ENCODE measurements around the gene NFKBIZ.

The NFKBIZ gene, protein sequence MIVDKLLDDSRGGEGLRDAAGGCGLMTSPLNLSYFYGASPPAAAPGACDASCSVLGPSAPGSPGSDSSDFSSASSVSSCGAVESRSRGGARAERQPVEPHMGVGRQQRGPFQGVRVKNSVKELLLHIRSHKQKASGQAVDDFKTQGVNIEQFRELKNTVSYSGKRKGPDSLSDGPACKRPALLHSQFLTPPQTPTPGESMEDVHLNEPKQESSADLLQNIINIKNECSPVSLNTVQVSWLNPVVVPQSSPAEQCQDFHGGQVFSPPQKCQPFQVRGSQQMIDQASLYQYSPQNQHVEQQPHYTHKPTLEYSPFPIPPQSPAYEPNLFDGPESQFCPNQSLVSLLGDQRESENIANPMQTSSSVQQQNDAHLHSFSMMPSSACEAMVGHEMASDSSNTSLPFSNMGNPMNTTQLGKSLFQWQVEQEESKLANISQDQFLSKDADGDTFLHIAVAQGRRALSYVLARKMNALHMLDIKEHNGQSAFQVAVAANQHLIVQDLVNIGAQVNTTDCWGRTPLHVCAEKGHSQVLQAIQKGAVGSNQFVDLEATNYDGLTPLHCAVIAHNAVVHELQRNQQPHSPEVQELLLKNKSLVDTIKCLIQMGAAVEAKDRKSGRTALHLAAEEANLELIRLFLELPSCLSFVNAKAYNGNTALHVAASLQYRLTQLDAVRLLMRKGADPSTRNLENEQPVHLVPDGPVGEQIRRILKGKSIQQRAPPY

DNA sequence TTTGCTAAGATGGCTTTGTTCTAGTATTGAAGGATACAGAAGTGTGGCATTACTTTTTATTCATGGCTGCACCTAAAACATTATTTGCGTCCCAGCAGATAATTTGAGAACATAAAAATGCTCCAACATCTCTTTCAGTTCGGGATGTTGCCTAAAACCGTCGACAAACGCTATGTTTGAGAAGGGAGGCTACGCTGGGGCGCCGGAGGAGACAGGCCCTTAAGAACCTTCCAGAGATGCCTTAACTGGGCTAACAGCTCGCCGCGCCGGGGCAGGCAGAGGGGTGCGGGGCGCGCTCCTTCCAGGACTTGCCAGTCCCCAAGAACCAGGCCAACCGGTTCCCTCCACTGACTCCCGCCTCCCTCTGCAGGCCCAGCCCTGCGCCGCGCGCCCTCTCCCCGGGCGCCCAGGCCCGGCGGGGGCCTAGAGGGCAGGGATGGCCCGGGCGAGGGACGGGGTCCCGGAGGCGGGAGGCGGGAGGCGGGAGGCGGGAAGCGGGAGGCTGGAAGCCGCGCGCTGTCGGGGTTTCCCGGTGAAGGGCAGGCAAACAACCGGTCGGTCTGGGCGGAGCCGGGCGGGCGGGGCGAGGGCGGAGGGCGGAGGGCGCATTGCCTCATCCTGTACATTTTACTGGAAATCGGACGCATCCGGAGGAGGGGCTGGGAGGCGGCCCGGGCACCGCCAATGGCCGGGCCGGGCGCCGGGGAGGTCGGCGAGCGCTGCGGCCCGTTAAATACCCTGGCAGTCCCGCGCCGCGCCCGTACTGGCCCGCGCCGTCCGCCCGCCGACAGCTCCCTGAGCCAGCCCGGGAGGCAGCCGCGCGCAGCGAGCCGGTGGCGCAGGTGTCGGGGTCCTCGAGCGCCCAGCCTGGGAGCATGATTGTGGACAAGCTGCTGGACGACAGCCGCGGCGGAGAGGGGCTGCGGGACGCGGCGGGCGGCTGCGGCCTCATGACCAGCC is at the start of gene NFKBIZ:
Gene NFKBIZ (plus strand): TSS at position 761 of the 960 bp plus-strand sequence. CDS start 115 bp downstream, at position 876.
- peak; percentile 97 for DNase-seq (ENCODE audit: low read depth)
- peak within 1 kb of the TSS; percentile 87 for H3K4me3 ChIP-seq (ENCODE audit: low read depth, low read length)
- no peak for TF ChIP-seq CTCF (conservative IDR thresholded peaks at IDR 0.05; ENCODE audit: low read depth, low read length)

DNA sequence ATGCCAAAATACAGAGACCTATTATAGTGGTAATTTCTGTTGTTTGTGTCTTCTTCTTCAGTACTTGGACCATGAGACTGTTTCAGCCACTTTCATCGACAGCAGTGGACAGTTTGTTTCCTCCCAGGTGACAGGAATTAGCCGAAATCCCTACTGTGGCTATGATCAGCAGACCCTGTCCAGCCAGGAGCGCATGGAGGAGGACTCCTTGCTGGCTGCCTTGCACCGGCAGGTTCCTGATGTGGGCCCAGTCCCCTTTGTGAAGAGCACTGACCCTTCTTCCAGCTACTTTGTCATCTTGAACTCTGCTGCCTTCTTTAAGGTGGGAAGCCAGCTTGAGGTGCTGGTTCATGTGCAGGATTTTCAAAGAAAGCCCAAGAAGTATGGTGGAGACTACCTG is 48.1 kb upstream of the NFKBIZ start:
- no peak for TF ChIP-seq CTCF (conservative IDR thresholded peaks at IDR 0.05; ENCODE audit: low read depth, low read length)
- no peak for DNase-seq (ENCODE audit: low read depth)
- no peak overlapping the region for H3K4me3 ChIP-seq (ENCODE audit: low read depth, low read length)

DNA sequence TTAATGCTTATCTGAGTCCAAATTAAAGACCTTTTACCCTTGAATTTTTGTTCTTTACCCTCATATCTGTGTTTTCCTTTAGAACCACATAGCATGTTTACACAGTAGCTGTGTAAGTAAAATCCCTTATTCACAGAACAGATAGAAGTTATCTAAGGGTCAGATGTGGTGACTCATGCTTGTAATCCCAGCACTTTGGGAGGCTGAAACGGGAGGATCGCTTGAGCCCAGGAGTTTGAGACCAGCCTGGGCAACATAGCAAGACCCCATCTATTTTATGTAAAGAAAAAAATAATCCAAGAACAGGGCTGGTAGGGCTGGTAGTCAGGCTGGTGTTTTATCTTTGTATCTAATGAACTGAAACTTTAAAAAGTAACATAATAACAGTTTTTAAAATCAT is 47.1 kb upstream of the NFKBIZ start:
- TF ChIP-seq CTCF (conservative IDR thresholded peaks at IDR 0.05; ENCODE audit: low read depth, low read length), result no peak
- no peak for DNase-seq (ENCODE audit: low read depth)
- no peak overlapping the region for H3K4me3 ChIP-seq (ENCODE audit: low read depth, low read length)

GRCh38 chr3:101803173-101803782 is 46.0 kb upstream of the NFKBIZ start:
- DNase-seq (ENCODE audit: low read depth), result peak; percentile 89
- no peak overlapping the region for H3K4me3 ChIP-seq (ENCODE audit: low read depth, low read length)
- peak; percentile 77 for TF ChIP-seq CTCF (conservative IDR thresholded peaks at IDR 0.05; ENCODE audit: low read depth, low read length)

- no peak overlapping the region for H3K4me3 ChIP-seq (ENCODE audit: low read depth, low read length)
- no peak for DNase-seq (ENCODE audit: low read depth)
- TF ChIP-seq CTCF (conservative IDR thresholded peaks at IDR 0.05; ENCODE audit: low read depth, low read length), result no peak
These were observed 45.4 kb upstream of the NFKBIZ start for GRCh38 chr3:101803939-101804338.

DNA sequence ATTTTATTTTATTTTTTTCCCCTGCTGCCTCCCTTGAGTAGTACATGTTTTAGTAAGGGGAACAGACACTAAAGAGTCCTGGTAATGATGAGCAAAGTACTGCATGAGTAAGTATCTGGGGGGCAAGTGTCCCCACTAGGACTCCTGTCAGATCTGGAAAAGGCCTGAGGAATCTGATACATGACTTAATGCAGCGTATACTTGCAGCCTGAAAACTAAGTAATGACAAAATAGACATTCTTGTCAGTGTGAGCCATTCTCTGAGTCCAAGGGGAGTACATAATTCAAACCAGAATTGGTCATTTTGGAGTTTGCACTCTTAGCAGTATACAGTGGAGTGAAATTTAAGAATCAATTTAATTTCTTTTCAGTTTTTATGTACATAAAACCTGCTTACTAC is 42.8 kb upstream of the NFKBIZ start:
- no peak for DNase-seq (ENCODE audit: low read depth)
- no peak for TF ChIP-seq CTCF (conservative IDR thresholded peaks at IDR 0.05; ENCODE audit: low read depth, low read length)
- no peak overlapping the region for H3K4me3 ChIP-seq (ENCODE audit: low read depth, low read length)
